ENCODE data around the gene SPTBN1. TPM values are rescaled to one million over a fixed set of nuclear protein-coding genes. Genes with fewer than 3 reads are reported as not detected.

The SPTBN1 gene
- total and polyA plus RNA-seq, 2 of the 13 experiments (the other 11 are each of a cell fraction or from before 2014, with no cell fraction given) = 123 to 299 TPM

GRCh38 chr2:54579682-54580620 lies 123.8 kb downstream of the SPTBN1 start (continued):
- TF ChIP-seq ZNF276 (CRISPR knock-in tag; IDR thresholded peaks at IDR 0.05; ENCODE audit: low read depth) (no peak), POGK (CRISPR knock-in tag; conservative IDR thresholded peaks at IDR 0.05) (peak; percentile 69; the same call in 1 of the 2 replicates), SNAPC5 (CRISPR knock-in tag; IDR thresholded peaks at IDR 0.05; ENCODE audit: borderline replicate concordance) (peak; percentile 28; the same call in 1 of the 2 replicates), MZF1 (CRISPR knock-in tag; IDR thresholded peaks at IDR 0.05; ENCODE audit: borderline replicate concordance) (no peak), KLF6 (CRISPR knock-in tag; IDR thresholded peaks at IDR 0.05) (peak; percentile 42; the same call in 1 of the 2 replicates), BORCS8-MEF2B (CRISPR knock-in tag; IDR thresholded peaks at IDR 0.05) (no peak), ZEB1 (IDR thresholded peaks at IDR 0.05; ENCODE audit: insufficient replicate concordance, low read depth) (peak; percentile 84), ZNF710 (CRISPR knock-in tag; IDR thresholded peaks at IDR 0.05; ENCODE audit: borderline replicate concordance) (no peak; the same call in 1 of the 2 replicates), ZNF781 (CRISPR knock-in tag; IDR thresholded peaks at IDR 0.05; ENCODE audit: borderline replicate concordance, not compliant biosample characterization) (peak; percentile 71), ZNF142 (CRISPR knock-in tag; IDR thresholded peaks at IDR 0.05) (peak; percentile 12; the same call in 1 of the 2 replicates), PATZ1 (CRISPR knock-in tag; IDR thresholded peaks at IDR 0.05) (peak; percentile 25; the same call in 1 of the 2 replicates), TMF1 (CRISPR knock-in tag; IDR thresholded peaks at IDR 0.05; ENCODE audit: low read depth) (no peak)
